Transverse colon (tissue), 4 donors: ENCODE results near the gene CCDC33. TPM values are rescaled to one million over a fixed set of nuclear protein-coding genes. Genes with fewer than 3 reads are reported as not detected.

Experiments
- DNase-seq: peaks from one replicate; pipeline ENCODE4 v3.0.0-alpha.2; 2019
- H3K27ac ChIP-seq, 4 donors: fragments of 200-600 bp; sonication (generic); 2 replicates each; pipeline ENCODE4 v1.5.1; 2016 to 2018; ENCODE audit warnings: inconsistent platforms in 4 of 4
- H3K27me3 ChIP-seq: fragments of 200-600 bp; sonication (generic); 2 replicates; pipeline ENCODE4 v1.5.1; 2017; ENCODE audit warnings: inconsistent platforms
- H3K36me3 ChIP-seq, 4 donors: fragments of 200-600 bp; sonication (generic); 2 replicates each; pipeline ENCODE4 v1.5.1; 2017 to 2019; ENCODE audit warnings: inconsistent platforms in 4 of 4
- H3K4me1 ChIP-seq, 4 donors: fragments of 200-600 bp; sonication (generic); 2 replicates each; pipeline ENCODE4 v1.5.1; 2017 to 2020; ENCODE audit warnings: inconsistent platforms in 4 of 4
- H3K4me3 ChIP-seq, 4 donors: fragments of 200-600 bp; sonication (generic); 1 replicate in 1 of 4; 2 replicates in 3 of 4; pipeline versions ENCODE4 v1.5.1 to v1.6.1; 2017 to 2019; ENCODE audit warnings: inconsistent platforms in 4 of 4
- H3K9me3 ChIP-seq, 2 donors: fragments of 200-600 bp; sonication (generic); 2 replicates each; pipeline ENCODE4 v1.5.1; 2017 to 2019; ENCODE audit warnings: inconsistent platforms in 2 of 2
- EP300 ChIP-seq: sonication (generic); formaldehyde crosslinking; IDR thresholded peaks from one replicate; pipeline ENCODE4 v1.6.1; 2017; ENCODE audit warnings: antibody characterized with exemption, low read depth
- POLR2A ChIP-seq: fragments of 450-650 bp; IDR thresholded peaks from one replicate; pipeline ENCODE4 v1.6.1; 2016; ENCODE audit warnings: antibody characterized with exemption, mild to moderate bottlenecking, moderate library complexity
- POLR2AphosphoS5 ChIP-seq, 3 donors: sonication (generic); formaldehyde crosslinking; IDR thresholded peaks; one replicate each; pipeline ENCODE4 v1.6.1; 2016; ENCODE audit warnings: antibody characterized with exemption in 3 of 3
- whole genome bisulfite sequencing, 2 donors: methylation state at CpG; one replicate each; pipeline ENCODE4 v1.1.5; 2018; ENCODE audit warnings: low coverage in 1 of 2; 5-methylcytosine and 5-hydroxymethylcytosine counted together
- in situ Hi-C, 4 donors: fragments of 200-750 bp; cut with MboI; loops; one replicate each; pipeline versions ENCODE4 v1.15.0 to v1.15.1; 2017; ENCODE audit warnings: low sequenced_read_pairs in 3 of 4, low pct_ligation_motif_present in 1 of 4, low pct_unique_long_range_greater_than_20kb in 1 of 4
- intact Hi-C: fragments of 100-400 bp; cut with DNase I; formaldehyde crosslinking; loops from one replicate; pipeline ENCODE4 v1.15.1; 2023; ENCODE audit warnings: low total_unique reads
- total RNA-seq, 4 donors: library from RNA; depleted of rRNA; stranded (reverse); fragments of >200 nt; gene quantifications; one replicate each; pipeline ENCODE4 v1.1.0, GENCODE V29; 2016
- TF ChIP-seq, protein P1 (sequence below), 5 experiments: fragments of 200-600 bp in 3 of 5; fragments of 450-650 bp in 2 of 5; sonication (generic) in 3 of 5; IDR thresholded peaks; 1 replicate in 2 of 5; 2 replicates in 3 of 5; pipeline ENCODE4 v1.5.1; 2016 to 2017; ENCODE audit warnings: antibody characterized with exemption in 5 of 5, inconsistent platforms in 3 of 5, mild to moderate bottlenecking in 2 of 5, moderate library complexity in 1 of 5

Gene CCDC33
- total RNA-seq, 4 donors from 2014 or later, result 0.16 TPM; not detected in 3

DNA sequence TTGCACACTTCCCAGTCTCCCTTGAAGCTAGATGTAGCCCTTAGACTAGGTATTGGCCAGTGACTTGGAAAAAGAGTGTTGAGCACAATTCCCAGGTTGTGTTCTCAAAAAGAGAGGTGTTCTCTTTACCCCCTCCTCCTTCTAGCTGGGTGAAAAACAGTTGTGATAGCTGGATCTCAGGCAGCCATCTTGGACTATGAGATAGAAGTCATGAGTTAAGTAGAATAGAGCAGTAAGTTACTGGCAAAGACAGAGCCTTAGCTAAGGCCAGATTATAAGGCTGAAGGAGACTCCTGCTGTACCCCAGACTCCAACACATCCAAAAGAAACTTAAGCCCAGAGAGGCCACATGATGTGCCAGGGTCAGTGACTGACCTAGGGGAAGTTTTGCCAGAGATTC is 25.4 kb upstream of the CCDC33 start:
- TF ChIP-seq POLR2A (no peak), EP300 (no peak), POLR2AphosphoS5 (IDR thresholded peaks at IDR 0.05) (no peak)
- TF ChIP-seq, protein P1, sequence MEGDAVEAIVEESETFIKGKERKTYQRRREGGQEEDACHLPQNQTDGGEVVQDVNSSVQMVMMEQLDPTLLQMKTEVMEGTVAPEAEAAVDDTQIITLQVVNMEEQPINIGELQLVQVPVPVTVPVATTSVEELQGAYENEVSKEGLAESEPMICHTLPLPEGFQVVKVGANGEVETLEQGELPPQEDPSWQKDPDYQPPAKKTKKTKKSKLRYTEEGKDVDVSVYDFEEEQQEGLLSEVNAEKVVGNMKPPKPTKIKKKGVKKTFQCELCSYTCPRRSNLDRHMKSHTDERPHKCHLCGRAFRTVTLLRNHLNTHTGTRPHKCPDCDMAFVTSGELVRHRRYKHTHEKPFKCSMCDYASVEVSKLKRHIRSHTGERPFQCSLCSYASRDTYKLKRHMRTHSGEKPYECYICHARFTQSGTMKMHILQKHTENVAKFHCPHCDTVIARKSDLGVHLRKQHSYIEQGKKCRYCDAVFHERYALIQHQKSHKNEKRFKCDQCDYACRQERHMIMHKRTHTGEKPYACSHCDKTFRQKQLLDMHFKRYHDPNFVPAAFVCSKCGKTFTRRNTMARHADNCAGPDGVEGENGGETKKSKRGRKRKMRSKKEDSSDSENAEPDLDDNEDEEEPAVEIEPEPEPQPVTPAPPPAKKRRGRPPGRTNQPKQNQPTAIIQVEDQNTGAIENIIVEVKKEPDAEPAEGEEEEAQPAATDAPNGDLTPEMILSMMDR (IDR thresholded peaks at IDR 0.05), result no peak
- DNase-seq, result no peak
- Histone ChIP-seq H3K27me3 (no peaks in the 10 kb centered on the region), H3K4me3 (no peak overlapping the region), H3K9me3 (no peaks in the 10 kb centered on the region), H3K36me3 (no peaks in the 10 kb centered on the region), H3K4me1 (no peaks in the 10 kb centered on the region), H3K27ac (no peak overlapping the region)
- intact Hi-C loops (no loop called here), in situ Hi-C loops (no loop called here)

DNA sequence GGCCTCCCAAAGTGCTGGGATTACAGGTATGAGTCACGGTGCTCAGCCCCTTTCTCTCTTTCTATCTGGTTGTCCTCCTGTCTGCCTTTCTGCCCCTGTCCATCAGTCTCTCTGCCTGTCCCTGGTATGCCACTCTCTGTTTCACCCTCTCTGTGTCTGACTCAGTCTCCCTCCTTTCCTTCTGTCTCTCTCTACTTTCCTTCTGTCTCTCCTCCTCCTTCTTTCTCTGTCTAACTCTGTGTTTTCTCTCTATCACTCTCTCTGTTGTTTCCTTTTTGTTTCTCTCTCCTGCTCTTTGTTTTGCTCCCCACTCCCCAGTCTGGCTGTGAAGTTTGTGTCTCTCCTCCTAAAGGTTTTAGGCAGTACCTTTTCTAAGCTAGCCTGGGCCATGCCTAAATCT is 24.5 kb upstream of the CCDC33 start:
- Histone ChIP-seq H3K4me3 (no peak overlapping the region), H3K27ac (no peak overlapping the region), H3K4me1 (no peaks in the 10 kb centered on the region), H3K27me3 (no peaks in the 10 kb centered on the region), H3K9me3 (no peaks in the 10 kb centered on the region), H3K36me3 (no peaks in the 10 kb centered on the region)
- intact Hi-C loops, result no loop called here
- no peak for DNase-seq
- WGBS, 2 donors, result 95% methylated on average over 1 of the region's 1 CpG; no CpG with 5 or more reads in 1 of the 2 donors
- in situ Hi-C loops, result no loop called here
- TF ChIP-seq POLR2A (no peak), POLR2AphosphoS5 (IDR thresholded peaks at IDR 0.05) (no peak), EP300 (no peak)
- TF ChIP-seq, protein P1 (IDR thresholded peaks at IDR 0.05), result no peak

DNA sequence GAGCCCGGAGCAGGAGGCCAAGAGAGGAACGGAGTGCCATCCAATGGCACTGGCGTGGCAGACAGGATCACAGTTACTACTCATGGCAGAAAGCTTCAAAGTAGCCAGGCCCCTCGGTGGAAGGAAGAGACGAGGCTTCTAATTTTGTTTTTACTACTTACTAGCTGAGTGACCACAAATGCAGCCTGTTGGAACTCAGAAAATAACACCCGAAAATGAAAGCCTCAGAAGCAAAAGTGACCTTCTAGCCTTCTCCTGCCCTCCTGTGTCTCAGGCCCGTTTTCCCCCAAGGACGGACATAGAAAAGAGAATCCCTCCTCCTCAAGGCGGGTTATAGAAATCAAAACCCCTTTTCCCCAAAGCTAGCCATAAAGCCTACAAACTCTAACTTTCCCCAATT is 23.6 kb upstream of the CCDC33 start:
- Histone ChIP-seq H3K27me3 (no peaks in the 10 kb centered on the region), H3K4me3 (no peak overlapping the region), H3K9me3 (no peaks in the 10 kb centered on the region), H3K4me1 (no peaks in the 10 kb centered on the region), H3K36me3 (no peaks in the 10 kb centered on the region), H3K27ac (no peak overlapping the region)
- in situ Hi-C loops (no loop called here), intact Hi-C loops (no loop called here)
- TF ChIP-seq POLR2A, result no peak
- TF ChIP-seq POLR2AphosphoS5 (IDR thresholded peaks at IDR 0.05), result no peak
- no peak for TF ChIP-seq EP300
- TF ChIP-seq, protein P1 (IDR thresholded peaks at IDR 0.05), result no peak
- no peak for DNase-seq
- 63 to 85% methylated on average over 2 to 9 of the region's 9 CpGs for WGBS, 2 donors

- no peak overlapping the region for H3K27ac ChIP-seq
- H3K27me3 ChIP-seq, result no peaks in the 10 kb centered on the region
- 63% methylated on average over 7 of the region's 7 CpGs; no CpG with 5 or more reads in 1 of the 2 donors for WGBS, 2 donors
- no peaks in the 10 kb centered on the region for H3K4me1 ChIP-seq
- no peak overlapping the region for H3K4me3 ChIP-seq
- in situ Hi-C loops (no loop called here), intact Hi-C loops (no loop called here)
- no peaks in the 10 kb centered on the region for H3K36me3 ChIP-seq
- DNase-seq, result no peak
- H3K9me3 ChIP-seq, result no peaks in the 10 kb centered on the region
- TF ChIP-seq POLR2AphosphoS5 (IDR thresholded peaks at IDR 0.05), result no peak
- TF ChIP-seq EP300, result no peak
- TF ChIP-seq, protein P1 (IDR thresholded peaks at IDR 0.05), result no peak
- TF ChIP-seq POLR2A, result no peak
Measured at GRCh38 chr15:74213858-74214284, 22.3 kb upstream of the CCDC33 start.
